ENCODE measurements around the gene TADA2B.

TADA2B gene

GRCh38 chr4:7043284-7044136 lies at the start of gene TADA2B:
Gene TADA2B, plus strand, starts transcription at chr4:7043372. Its CDS starts 208 bp downstream, at chr4:7043580.
- peak within 1 kb of the TSS; percentile 82 to 100 (median 95) for H3K4me3 ChIP-seq

GRCh38 chr4:6996481-6996880 lies 46.7 kb upstream of the TADA2B start:
- Histone ChIP-seq H3K4me3 (no peak overlapping the region), H3K27ac (no peak overlapping the region)

More at GRCh38 chr4:7043284-7044136, at the start of gene TADA2B:
- H3K27ac ChIP-seq, result peak within 1 kb of the TSS; percentile 55 to 96 (median 91)

GRCh38 chr4:6999172-7000086 lies 43.7 kb upstream of the TADA2B start:
- H3K4me3 ChIP-seq, result no peak overlapping the region
- peak overlapping the region in 18 of 21 experiments; percentile 12 to 74 (median 54) for H3K27ac ChIP-seq

- no peak overlapping the region for H3K27ac ChIP-seq
These were observed 42.6 kb upstream of the TADA2B start for GRCh38 chr4:7000421-7001176.

GRCh38 chr4:7001271-7001670 lies 41.9 kb upstream of the TADA2B start:
- H3K27ac ChIP-seq, result peak overlapping the region in 2 of 21 experiments; percentile 10 to 29
- no peak overlapping the region for H3K4me3 ChIP-seq

More at GRCh38 chr4:7000421-7001176, 42.6 kb upstream of the TADA2B start:
- H3K4me3 ChIP-seq, result no peak overlapping the region

GRCh38 chr4:7002336-7002735 lies 40.8 kb upstream of the TADA2B start:
- Histone ChIP-seq H3K4me3 (no peak overlapping the region), H3K27ac (no peak overlapping the region)

GRCh38 chr4:7003176-7003878 lies 39.8 kb upstream of the TADA2B start:
- Histone ChIP-seq H3K27ac (no peak overlapping the region), H3K4me3 (no peak overlapping the region)

- Histone ChIP-seq H3K4me3 (no peak overlapping the region), H3K27ac (peak overlapping the region in 1 of 21 experiments; percentile 24)
These were observed 39.3 kb upstream of the TADA2B start for GRCh38 chr4:7003879-7004240.

- Histone ChIP-seq H3K4me3 (no peak overlapping the region), H3K27ac (peak overlapping the region in 1 of 21 experiments; percentile 24)
These were observed 38.8 kb upstream of the TADA2B start for GRCh38 chr4:7004331-7004730.

GRCh38 chr4:7005571-7005970 lies 37.6 kb upstream of the TADA2B start:
- Histone ChIP-seq H3K4me3 (no peak overlapping the region), H3K27ac (peak overlapping the region in 1 of 21 experiments; percentile 3)

- Histone ChIP-seq H3K27ac (no peak overlapping the region), H3K4me3 (no peak overlapping the region)
These were observed 36.8 kb upstream of the TADA2B start for GRCh38 chr4:7006411-7006810.

- H3K27ac ChIP-seq, result peak overlapping the region in 4 of 21 experiments; percentile 10 to 44 (median 32)
- H3K4me3 ChIP-seq, result no peak overlapping the region
These were observed 35.8 kb upstream of the TADA2B start for GRCh38 chr4:7007142-7007907.

- H3K27ac ChIP-seq, result peak overlapping the region in 1 of 21 experiments; percentile 27
- H3K4me3 ChIP-seq, result no peak overlapping the region
These were observed 35.2 kb upstream of the TADA2B start for GRCh38 chr4:7007944-7008343.

- H3K4me3 ChIP-seq, result no peak overlapping the region
- no peak overlapping the region for H3K27ac ChIP-seq
These were observed 33.6 kb upstream of the TADA2B start for GRCh38 chr4:7009564-7009963.

GRCh38 chr4:7013175-7013574 lies 30.0 kb upstream of the TADA2B start:
- Histone ChIP-seq H3K4me3 (no peak overlapping the region), H3K27ac (no peak overlapping the region)

GRCh38 chr4:7014815-7015214 lies 28.4 kb upstream of the TADA2B start:
- no peak overlapping the region for H3K27ac ChIP-seq
- H3K4me3 ChIP-seq, result no peak overlapping the region

- H3K27ac ChIP-seq, result no peak overlapping the region
- H3K4me3 ChIP-seq, result no peak overlapping the region
These were observed 27.7 kb upstream of the TADA2B start for GRCh38 chr4:7015383-7016035.

GRCh38 chr4:7016086-7016485 lies 27.1 kb upstream of the TADA2B start:
- no peak overlapping the region for H3K4me3 ChIP-seq
- H3K27ac ChIP-seq, result no peak overlapping the region

Measured in skin epidermis (tissue), 12 donors.